ENCODE data around the gene C16orf89.

The C16orf89 gene

DNA sequence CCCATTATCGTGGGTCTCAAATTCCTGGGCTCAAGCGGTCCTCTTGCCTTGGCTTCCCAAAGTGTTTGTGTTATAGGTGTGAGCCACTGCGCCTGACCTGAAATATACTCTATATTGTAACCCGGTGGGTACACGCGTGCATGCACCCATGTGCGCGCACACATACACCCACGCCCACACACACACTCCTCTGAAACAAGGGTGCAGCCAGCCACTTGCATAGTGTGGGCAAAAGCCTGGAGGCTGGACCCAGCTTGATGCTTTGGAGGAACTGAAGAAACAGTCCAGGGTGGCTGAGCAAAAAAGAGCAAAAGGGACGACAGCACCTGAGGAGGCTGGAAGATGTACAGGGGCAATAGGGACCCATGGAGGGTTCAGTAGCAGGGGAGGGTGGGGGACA is 61.9 kb downstream of the C16orf89 start:
- DNase-seq (ENCODE audit: low read depth): no peak

DNA sequence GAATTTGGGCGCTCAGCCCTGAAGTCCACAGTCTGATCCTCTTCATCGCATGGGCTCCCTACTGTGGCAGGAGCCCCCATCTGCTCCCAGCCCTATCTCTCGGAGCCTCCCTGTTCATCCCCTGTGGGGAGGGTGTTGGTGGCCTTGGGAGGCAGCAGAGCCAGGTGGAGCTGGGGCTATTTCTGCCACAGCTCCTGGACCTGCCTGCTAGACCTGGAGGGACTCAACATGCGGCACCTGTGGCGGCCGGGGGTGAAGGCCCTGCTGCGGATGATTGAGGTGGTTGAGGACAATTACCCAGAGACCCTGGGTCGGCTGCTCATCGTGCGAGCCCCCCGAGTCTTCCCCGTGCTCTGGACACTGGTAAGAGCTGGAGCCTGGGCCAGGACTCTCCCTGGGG is 62.5 kb downstream of the C16orf89 start:
- DNase-seq (ENCODE audit: low read depth): no peak

DNA sequence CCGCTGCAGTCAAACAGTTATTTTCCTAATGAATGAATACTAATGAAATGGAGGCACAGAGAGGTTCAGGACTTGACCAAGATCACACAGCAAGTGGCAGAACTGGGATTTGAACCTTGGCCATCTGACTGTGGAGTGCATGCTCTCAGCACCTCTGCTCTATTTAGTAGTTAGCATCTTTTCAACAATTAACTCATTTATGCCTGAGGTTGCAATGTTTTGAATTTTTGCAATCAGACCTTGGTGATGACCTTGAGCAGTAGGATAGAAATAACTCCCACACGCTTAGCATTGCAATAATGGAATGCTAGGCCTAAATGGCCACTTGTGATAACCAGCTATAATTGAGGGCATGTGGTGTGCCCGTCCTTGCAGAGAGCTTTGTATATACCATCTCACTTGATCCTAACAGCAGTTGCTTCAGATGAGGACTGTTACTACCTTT is 63.0 kb downstream of the C16orf89 start:
- no peak for DNase-seq (ENCODE audit: low read depth)

DNA sequence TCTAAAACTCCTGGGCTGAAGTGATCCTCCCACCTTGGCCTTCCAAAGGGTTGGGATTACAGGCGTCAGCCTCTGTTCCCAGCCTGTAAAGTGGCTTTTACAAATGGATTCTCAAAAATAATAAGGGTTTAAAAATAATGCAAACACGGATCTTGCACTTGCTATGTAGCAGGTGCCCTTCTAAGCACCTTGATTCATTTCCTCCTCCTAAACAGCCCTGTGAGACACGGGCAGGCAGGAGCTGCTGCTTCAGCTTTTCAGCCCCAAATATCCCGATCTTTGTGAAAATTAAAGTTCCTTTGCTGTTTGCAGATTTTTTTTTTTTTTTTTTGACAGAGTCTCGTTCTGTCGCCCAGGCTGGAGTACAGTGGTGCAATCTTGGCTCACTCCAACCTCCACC is 63.8 kb downstream of the C16orf89 start:
- DNase-seq (ENCODE audit: low read depth): no peak

DNA sequence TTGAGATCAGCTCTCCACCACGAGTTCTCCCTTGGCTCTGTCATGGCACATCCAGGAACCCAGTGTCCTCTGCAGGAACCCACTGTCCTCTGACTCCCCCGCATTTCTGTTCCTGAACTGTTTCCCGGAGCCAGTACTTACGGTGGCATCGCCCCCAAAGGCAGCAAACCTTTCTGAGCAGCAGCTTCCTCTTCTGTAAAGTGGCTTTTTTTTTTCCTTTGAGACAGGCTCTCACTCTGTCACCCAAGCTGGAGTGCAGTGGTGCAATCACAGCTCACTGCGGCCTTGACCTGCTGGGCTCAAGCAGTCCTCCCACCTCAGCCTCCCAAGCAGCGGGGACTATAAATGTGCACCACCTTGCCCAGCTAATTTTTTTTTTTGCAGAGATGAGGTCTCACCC is 64.2 kb downstream of the C16orf89 start:
- no peak for DNase-seq (ENCODE audit: low read depth)

DNA sequence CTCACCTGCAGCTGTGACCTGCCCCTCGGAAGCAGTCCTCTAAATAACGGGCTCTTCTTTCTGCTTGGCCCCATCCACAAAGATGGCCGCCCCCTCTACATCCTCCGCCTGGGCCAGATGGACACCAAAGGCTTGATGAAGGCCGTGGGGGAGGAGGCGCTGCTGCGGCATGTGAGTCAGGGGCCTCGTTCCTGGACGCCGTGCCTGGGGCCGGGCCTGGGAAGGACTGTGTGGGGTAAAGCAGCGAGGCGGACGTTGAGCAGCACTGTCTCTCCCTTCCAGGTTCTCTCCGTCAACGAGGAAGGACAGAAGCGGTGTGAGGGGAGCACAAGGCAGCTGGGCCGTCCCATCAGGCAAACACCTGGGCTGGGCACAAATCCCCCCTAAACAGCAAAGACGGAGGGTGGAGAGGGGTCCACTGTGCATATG is 65.2 kb downstream of the C16orf89 start:
- DNase-seq (ENCODE audit: low read depth): no peak

DNA sequence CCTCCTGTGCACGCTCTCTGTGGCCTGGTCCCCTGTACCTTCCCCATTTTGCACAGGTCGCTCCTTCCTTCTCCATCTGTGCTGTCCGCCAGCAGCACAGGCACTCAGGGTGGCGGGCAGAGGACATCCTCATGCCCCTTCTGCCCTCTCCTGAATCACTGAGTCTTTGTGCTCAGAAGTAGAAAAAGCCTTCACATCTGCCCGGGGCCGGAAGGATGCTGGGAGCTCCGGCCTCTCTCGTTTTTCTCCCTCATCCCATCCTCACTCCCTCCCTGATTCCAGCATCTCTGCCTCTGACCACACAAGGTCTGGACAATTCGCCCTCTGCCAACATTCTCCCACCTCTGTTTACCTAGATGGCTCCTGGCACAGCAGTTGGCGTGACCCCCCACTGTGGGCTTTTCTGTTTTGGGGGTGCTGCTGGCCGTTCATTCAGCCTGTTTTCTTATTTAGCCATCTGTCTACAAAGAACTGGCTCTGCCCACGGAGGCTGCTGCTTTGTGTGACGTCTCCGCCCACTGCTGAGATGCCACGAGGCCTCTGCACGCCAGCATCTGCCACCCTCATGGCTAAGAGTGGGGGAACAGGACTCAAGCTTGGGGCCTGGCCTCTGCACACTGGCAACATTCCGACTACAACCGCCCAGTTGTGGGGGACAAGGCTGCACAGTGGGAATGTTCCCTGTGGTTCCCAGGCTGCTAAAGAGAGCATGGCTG is 70.9 kb downstream of the C16orf89 start:
- no peak for DNase-seq (ENCODE audit: low read depth)
